ENCODE data around the gene KIF3C.

- TF ChIP-seq CTCF (IDR thresholded peaks at IDR 0.05) (no peak), POLR2A (IDR thresholded peaks at IDR 0.05) (no peak), POLR2AphosphoS5 (IDR thresholded peaks at IDR 0.05) (no peak)
Measured at GRCh38 chr2:25885933-25886332, 96.4 kb downstream of the KIF3C start.
